Neural cell (in vitro differentiated cells): Measurements from ENCODE around the gene POLR2H.

Source experiments
- EZH2 ChIP-seq: fragments of 200-600, 300-800 bp; shearing (Covaris generic), sonication (generic); IDR thresholded peaks from 2 replicates; pipeline ENCODE4 v1.6.1; 2014; ENCODE audit warnings: antibody characterized with exemption, low read length, borderline replicate concordance, mild to moderate bottlenecking; ENCODE audit not compliant: insufficient read depth, poor library complexity, severe bottlenecking
- TF ChIP-seq, protein P1 (sequence below): fragments of 450-650 bp; IDR thresholded peaks from 2 replicates; pipeline ENCODE4 v1.5.1; 2014; ENCODE audit warnings: antibody characterized with exemption, mild to moderate bottlenecking, moderate library complexity; ENCODE audit not compliant: poor library complexity, severe bottlenecking

DNA sequence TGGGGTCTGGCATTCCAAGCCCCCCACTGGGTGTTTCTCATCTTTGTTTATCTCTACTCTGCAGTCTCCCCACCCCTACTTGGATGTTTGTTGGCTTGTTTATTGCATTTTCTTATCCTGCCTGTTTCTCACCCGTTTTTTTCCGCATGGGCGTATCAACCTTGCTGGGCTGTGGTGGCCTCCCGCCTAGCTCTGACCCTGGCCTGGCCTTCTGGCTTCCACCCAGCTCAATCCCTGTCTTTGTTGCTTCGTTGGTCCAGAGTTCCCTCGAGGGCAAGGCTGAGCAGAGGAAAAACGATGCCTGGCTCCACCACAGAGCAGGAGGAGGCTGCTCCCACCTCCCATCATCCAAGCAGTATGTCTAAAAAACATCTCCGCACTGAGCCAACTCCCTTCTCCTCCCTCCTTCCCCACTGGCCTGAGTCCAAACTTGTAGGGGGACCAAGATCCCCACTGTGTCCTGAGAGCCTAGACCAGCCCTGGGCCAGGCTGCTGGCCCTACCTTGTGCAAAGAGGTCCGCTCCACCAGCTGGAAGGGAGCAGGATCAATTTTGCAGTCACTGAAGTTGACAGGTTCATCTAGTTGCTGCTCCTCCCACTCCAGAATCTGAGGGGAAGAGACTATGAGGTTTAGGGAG, 9.9 kb upstream of the POLR2H start:
- TF ChIP-seq, protein P1, sequence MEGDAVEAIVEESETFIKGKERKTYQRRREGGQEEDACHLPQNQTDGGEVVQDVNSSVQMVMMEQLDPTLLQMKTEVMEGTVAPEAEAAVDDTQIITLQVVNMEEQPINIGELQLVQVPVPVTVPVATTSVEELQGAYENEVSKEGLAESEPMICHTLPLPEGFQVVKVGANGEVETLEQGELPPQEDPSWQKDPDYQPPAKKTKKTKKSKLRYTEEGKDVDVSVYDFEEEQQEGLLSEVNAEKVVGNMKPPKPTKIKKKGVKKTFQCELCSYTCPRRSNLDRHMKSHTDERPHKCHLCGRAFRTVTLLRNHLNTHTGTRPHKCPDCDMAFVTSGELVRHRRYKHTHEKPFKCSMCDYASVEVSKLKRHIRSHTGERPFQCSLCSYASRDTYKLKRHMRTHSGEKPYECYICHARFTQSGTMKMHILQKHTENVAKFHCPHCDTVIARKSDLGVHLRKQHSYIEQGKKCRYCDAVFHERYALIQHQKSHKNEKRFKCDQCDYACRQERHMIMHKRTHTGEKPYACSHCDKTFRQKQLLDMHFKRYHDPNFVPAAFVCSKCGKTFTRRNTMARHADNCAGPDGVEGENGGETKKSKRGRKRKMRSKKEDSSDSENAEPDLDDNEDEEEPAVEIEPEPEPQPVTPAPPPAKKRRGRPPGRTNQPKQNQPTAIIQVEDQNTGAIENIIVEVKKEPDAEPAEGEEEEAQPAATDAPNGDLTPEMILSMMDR: no peak
- no peak for TF ChIP-seq EZH2
